A549 treated with CpdA at 1 μM for 4 hours (cell line): ENCODE measurements around the gene TMEM170A. TPM values are rescaled to one million over a fixed set of nuclear protein-coding genes. Genes with fewer than 3 reads are reported as not detected.

ENCODE experiments used
- total RNA-seq: library from RNA; stranded (reverse); fragments of 200-300 nt; extraction: Qiagen RNA extraction; gene quantifications from 5 replicates; pipeline ENCODE4 v1.2.3, GENCODE V29; 2022; ENCODE audit warnings: low read depth

TMEM170A gene, protein sequence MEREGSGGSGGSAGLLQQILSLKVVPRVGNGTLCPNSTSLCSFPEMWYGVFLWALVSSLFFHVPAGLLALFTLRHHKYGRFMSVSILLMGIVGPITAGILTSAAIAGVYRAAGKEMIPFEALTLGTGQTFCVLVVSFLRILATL
- 14.3 to 17.5 TPM (median 15.3 TPM) in 5 replicates for total RNA-seq

DNA sequence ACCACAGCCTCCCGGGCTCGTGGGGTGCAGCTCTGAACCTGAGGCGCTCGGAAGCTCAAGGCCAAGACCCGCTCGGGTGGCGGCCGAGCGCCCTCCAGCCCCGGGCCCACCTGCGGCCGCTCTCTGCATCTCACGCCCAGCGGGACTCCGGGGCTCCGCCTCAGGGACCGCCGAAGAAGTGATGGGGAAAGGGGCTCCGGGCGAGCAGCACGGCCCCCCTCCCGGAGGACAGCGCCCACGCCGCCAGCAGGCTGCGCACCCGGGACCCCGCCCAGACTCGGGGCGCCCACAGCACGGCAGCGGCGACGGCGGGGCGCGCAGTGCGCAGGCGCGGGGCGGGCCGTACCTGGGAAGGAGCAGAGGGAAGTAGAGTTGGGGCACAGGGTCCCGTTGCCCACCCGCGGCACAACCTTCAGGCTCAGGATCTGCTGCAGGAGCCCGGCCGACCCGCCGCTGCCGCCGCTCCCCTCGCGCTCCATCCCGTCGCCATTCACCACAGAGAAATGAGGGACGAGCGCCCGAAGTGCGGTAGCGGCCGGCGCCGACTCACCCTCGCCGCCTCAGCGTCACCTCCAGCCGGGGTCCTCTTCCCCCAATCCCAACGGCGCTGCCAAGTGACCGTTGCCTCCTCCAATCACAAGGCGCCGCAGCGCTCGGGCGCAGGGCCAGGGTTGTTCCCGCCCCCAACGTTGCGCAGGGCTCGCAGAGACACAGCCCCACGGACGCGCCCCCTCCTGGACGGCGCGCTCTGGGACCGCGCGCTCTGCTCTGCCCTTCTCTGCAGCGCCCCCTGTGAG, at the start of gene TMEM170A:
TMEM170A (minus strand) TSS at position 568 of the 797 bp plus-strand sequence; CDS start at position 479, 89 bp downstream.

DNA sequence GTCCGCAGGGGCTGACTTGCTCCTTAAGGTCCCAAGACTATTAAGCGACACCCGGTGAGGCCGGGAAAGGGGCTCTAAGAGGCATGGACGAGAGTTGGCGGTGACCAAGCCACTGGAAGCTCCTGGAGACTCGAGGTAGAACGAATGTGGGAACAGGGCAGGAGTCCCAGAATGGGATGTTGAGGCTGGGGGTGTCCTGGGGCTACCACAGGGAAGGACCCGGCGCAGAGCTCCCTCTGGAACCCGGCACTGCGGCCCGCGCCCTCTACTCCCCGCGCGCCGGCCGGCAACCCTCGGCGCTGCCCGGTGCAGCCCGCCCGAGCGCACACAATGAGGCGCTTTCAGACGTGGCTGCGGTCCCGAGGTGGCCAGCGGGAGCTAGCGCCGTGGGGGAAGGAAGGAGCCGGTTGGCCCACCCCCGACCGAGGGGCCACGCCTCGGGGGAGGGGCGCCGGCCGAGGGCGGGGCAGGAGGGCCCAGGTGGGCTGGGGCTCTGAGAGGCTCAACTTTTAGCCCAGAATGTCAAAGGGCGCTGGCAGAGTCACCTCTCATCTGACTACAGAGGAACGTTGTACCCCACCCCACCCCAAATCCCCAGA, 30.7 kb upstream of the TMEM170A start, which contains the start of gene CHST6:
CHST6 (minus strand) TSS at position 366 of the 599 bp plus-strand sequence. CDS start 15,613 bp downstream, outside the sequence.

DNA sequence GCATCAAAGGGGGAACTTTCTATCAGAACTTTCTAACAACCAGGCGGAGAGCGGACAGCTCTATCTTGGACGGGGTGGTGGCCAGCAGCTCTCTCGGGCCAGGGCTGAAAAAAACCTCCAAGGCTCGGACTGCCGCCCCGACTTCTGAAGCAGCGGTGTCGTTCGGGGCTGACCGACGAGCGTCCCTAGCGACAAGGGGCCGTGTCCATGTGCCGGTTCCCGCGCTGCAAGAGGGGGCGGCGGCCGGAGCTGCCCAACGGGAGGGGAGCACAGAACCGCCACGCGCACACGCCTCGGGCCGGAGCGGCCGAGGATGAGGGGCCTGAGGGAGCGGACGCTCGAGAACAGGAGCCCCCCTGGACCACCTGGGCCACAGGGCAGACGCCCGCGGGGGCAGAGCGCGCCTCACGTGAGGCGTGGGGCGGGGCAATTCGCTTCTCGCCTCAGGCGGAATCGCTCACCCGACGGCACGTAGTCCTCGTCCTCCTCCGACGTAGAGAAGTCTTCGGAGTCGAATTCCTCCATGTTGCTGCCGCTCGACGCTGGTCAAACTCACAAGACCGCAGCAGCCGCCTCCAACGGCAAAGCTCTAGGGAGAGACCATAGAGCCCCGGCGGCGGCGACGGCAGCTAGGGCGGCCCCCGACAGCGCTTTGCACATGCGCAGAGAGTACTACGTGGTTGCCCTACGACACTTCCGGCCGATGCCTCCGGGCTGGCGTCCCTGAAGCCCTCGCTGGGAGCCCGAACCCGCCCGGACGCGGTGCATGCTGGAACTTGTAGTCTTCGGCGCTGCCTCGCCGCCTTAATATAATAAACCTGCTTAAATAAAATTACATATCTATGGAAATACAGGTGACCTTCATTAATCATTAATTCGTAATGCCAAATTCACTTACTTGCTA, 31.4 kb downstream of the TMEM170A start, which contains the start of gene CFDP1:
CFDP1 (minus strand) TSS at position 676 of the 904 bp plus-strand sequence; CDS start at position 525, 151 bp downstream.

Other genes with a start within 250 kb of the TMEM170A start
- not detected in 5 replicates for gene CTRB1, start 245.7 kb downstream of the TMEM170A start, total RNA-seq
- gene BCAR1, start 213.1 kb downstream of the TMEM170A start, total RNA-seq, result 58.1 to 95.0 TPM (median 86.7 TPM) in 5 replicates
- gene CFDP1, start 31.2 kb downstream of the TMEM170A start, total RNA-seq, result 49.2 to 60.7 TPM (median 55.9 TPM) in 5 replicates
- gene CHST6, start 30.8 kb upstream of the TMEM170A start, total RNA-seq, result 0.07 to 0.22 TPM (median 0.16 TPM) in 5 replicates
- gene CHST5, start 71.4 kb upstream of the TMEM170A start, total RNA-seq, result 0.03 TPM in 1 of 5 replicates, not detected in the others
- gene TMEM231, start 91.6 kb upstream of the TMEM170A start, total RNA-seq, result 7.6 to 9.2 TPM (median 9.0 TPM) in 5 replicates
- gene GABARAPL2, start 101.7 kb upstream of the TMEM170A start, total RNA-seq, result 87.4 to 98.5 TPM (median 92.0 TPM) in 5 replicates
- gene ADAT1, start 158.6 kb upstream of the TMEM170A start, total RNA-seq, result 31.8 to 44.5 TPM (median 36.9 TPM) in 5 replicates
- gene KARS1, start 183.0 kb upstream of the TMEM170A start, total RNA-seq, result 170 to 175 TPM (median 174 TPM) in 5 replicates
- gene TERF2IP, start 183.1 kb upstream of the TMEM170A start, total RNA-seq, result 39.6 to 44.8 TPM (median 42.5 TPM) in 5 replicates
- not detected in 5 replicates for gene CPHXL2, start 212.3 kb upstream of the TMEM170A start, total RNA-seq
- not detected in 5 replicates for gene DUXB, start 236.8 kb upstream of the TMEM170A start, total RNA-seq